Liver (tissue), 9 donors: ENCODE results near the gene ZFYVE27. TPM values are rescaled to one million over a fixed set of nuclear protein-coding genes. Genes with fewer than 3 reads are reported as not detected.

Source experiments
- DNase-seq: peaks from one replicate; pipeline ENCODE4 v3.0.0-alpha.2; 2017; ENCODE audit warnings: low spot score
- H3K27ac ChIP-seq, 2 donors: one replicate each; pipeline ENCODE4 v1.7.0; 2013; ENCODE audit warnings: inconsistent platforms in 2 of 2, low read length in 2 of 2, control low read depth in 1 of 2, low read depth in 1 of 2, mild to moderate bottlenecking in 1 of 2
- H3K27me3 ChIP-seq, 4 donors: one replicate each; pipeline versions ENCODE4 v1.6.1 to v1.7.0; 2013; ENCODE audit warnings: low read length in 3 of 4, inconsistent platforms in 1 of 4, mild to moderate bottlenecking in 1 of 4, moderate library complexity in 1 of 4; ENCODE audit not compliant: control insufficient read depth in 4 of 4, insufficient read depth in 4 of 4
- H3K36me3 ChIP-seq, 4 donors: one replicate each; pipeline versions ENCODE4 v1.6.1 to v1.7.0; 2013; ENCODE audit warnings: low read length in 3 of 4, mild to moderate bottlenecking in 3 of 4, low read depth in 1 of 4, moderate library complexity in 1 of 4; ENCODE audit not compliant: control insufficient read depth in 4 of 4, insufficient read depth in 3 of 4
- H3K4me1 ChIP-seq, 4 donors: one replicate each; pipeline versions ENCODE4 v1.6.1 to v1.7.0; 2013; ENCODE audit warnings: low read length in 3 of 4, mild to moderate bottlenecking in 3 of 4, moderate library complexity in 1 of 4; ENCODE audit not compliant: control insufficient read depth in 4 of 4, insufficient read depth in 4 of 4
- H3K4me3 ChIP-seq, 3 donors: one replicate each; pipeline versions ENCODE4 v1.6.1 to v1.7.0; 2013; ENCODE audit warnings: low read length in 3 of 3, control low read depth in 1 of 3, low read depth in 1 of 3, mild to moderate bottlenecking in 1 of 3
- H3K9ac ChIP-seq, 2 donors: one replicate each; pipeline ENCODE4 v1.7.0; 2013; ENCODE audit warnings: low read length in 2 of 2, mild to moderate bottlenecking in 2 of 2, moderate library complexity in 2 of 2, control low read depth in 1 of 2, low read depth in 1 of 2
- H3K9me3 ChIP-seq, 4 donors: one replicate each; pipeline versions ENCODE4 v1.6.1 to v1.7.0; 2013; ENCODE audit warnings: low read length in 3 of 4; ENCODE audit not compliant: control insufficient read depth in 4 of 4
- EGR1 ChIP-seq, 2 donors: IDR thresholded peaks; 2 replicates each; pipeline ENCODE4 v1.6.1; 2016 to 2018; ENCODE audit warnings: antibody characterized with exemption in 2 of 2, low read depth in 2 of 2
- FOXA1 ChIP-seq: IDR thresholded peaks from 2 replicates; pipeline ENCODE4 v1.6.1; 2016; ENCODE audit warnings: antibody characterized with exemption
- FOXA2 ChIP-seq: IDR thresholded peaks from 2 replicates; pipeline ENCODE4 v1.6.1; 2016; ENCODE audit warnings: antibody characterized with exemption
- GABPA ChIP-seq, 2 donors: IDR thresholded peaks in 1 of 2; conservative IDR thresholded peaks in 1 of 2; 2 replicates each; pipeline ENCODE4 v1.6.1; 2016; ENCODE audit warnings: antibody characterized with exemption in 2 of 2, mild to moderate bottlenecking in 1 of 2, moderate library complexity in 1 of 2
- HNF4A ChIP-seq, 2 donors: conservative IDR thresholded peaks; 2 replicates each; pipeline ENCODE4 v1.6.1; 2016; ENCODE audit warnings: antibody characterized with exemption in 2 of 2, mild to moderate bottlenecking in 2 of 2
- HNF4G ChIP-seq: IDR thresholded peaks from 2 replicates; pipeline ENCODE4 v1.6.1; 2016; ENCODE audit warnings: antibody characterized with exemption
- JUND ChIP-seq, 2 donors: IDR thresholded peaks; 2 replicates each; pipeline ENCODE4 v1.6.1; 2016; ENCODE audit warnings: antibody characterized with exemption in 2 of 2
- NR2F2 ChIP-seq: IDR thresholded peaks from 2 replicates; pipeline ENCODE4 v1.6.1; 2016; ENCODE audit warnings: antibody characterized with exemption
- RAD21 ChIP-seq, 2 donors: IDR thresholded peaks; 2 replicates each; pipeline ENCODE4 v1.6.1; 2016; ENCODE audit warnings: antibody characterized with exemption in 2 of 2, mild to moderate bottlenecking in 2 of 2
- RXRA ChIP-seq, 2 donors: IDR thresholded peaks; 2 replicates each; pipeline ENCODE4 v1.6.1; 2017 to 2018; ENCODE audit warnings: antibody characterized with exemption in 2 of 2, mild to moderate bottlenecking in 1 of 2
- SP1 ChIP-seq: IDR thresholded peaks from 2 replicates; pipeline ENCODE4 v1.6.1; 2018; ENCODE audit warnings: antibody characterized with exemption, mild to moderate bottlenecking
- TAF1 ChIP-seq: conservative IDR thresholded peaks from 2 replicates; pipeline ENCODE4 v1.6.1; 2016; ENCODE audit warnings: antibody characterized with exemption, mild to moderate bottlenecking
- YY1 ChIP-seq: IDR thresholded peaks from 2 replicates; pipeline ENCODE4 v1.6.1; 2016; ENCODE audit warnings: antibody characterized with exemption, mild to moderate bottlenecking
- WGBS: extraction: QIAGEN DNeasy Blood & Tissue Kit; methylation state at CpG from one replicate; pipeline ENCODE4 v1.1.7; 2013; 5-methylcytosine and 5-hydroxymethylcytosine counted together
- polyA plus RNA-seq, 2 donors: library from polyadenylated mRNA; stranded (reverse) in 1 of 2; unstranded in 1 of 2; fragments of 200-250 nt in 1 of 2; fragments of >200 nt in 1 of 2; fragmentation: Nextera tagmentation in 1 of 2; extraction: Ambion mirVana in 1 of 2; gene quantifications; one replicate each; pipeline versions ENCODE4 v1.2.1 to v1.2.3, GENCODE V29; 2013 to 2015
- total RNA-seq, 2 donors: library from RNA; depleted of rRNA; stranded (reverse); fragments of >200 nt; gene quantifications; one replicate each; pipeline ENCODE4 v1.2.3, GENCODE V29; 2014
- TF ChIP-seq, protein P1 (sequence below): IDR thresholded peaks from 2 replicates; pipeline ENCODE4 v1.6.1; 2016; ENCODE audit warnings: antibody characterized with exemption
- TF ChIP-seq, protein P2 (sequence below): IDR thresholded peaks from 2 replicates; pipeline ENCODE4 v1.6.1; 2016; ENCODE audit warnings: antibody characterized with exemption
- TF ChIP-seq, protein P3 (sequence below): IDR thresholded peaks from 2 replicates; pipeline ENCODE4 v1.6.1; 2016; ENCODE audit warnings: antibody characterized with exemption
- TF ChIP-seq, protein P4 (sequence below): fragments of 150-350 bp; IDR thresholded peaks from 2 replicates; pipeline ENCODE4 v1.5.1; 2017; ENCODE audit warnings: improper control_type of control experiment, low read depth, low read length; ENCODE audit not compliant: missing input control
- TF ChIP-seq, protein P5 (sequence below): IDR thresholded peaks from 2 replicates; pipeline ENCODE4 v1.6.1; 2016; ENCODE audit warnings: antibody characterized with exemption, mild to moderate bottlenecking
- donor health status: healthy.
- donor health status: healthy.
- donor health status: healthy.
- donor health status: healthy.
- donor health status: healthy.

The ZFYVE27 gene
- total and polyA plus RNA-seq, 4 donors = 10.2 to 25.9 (median 13.1) TPM

DNA sequence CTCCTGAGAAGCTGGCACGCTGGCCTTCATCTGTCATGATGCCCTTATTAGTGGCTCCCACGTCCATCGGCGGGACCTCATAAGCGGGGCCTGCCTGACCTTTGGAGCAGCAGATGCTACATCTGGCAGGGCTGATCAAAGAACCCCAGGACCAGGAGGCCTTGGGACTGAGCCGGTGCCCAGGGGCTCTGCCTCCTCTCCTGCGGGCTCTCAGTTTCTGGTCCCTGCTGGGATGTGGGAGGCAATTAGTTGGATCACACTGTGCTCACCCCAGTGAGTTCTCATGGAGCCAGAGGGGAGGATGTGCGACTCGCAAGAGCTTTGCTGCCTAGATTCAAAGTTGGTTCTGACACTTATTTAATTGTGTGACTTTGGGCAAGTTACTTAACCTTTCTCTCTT lies 63.5 kb downstream of the ZFYVE27 start:
- TF ChIP-seq SP1 (no peak), RAD21 (IDR thresholded peaks at IDR 0.05) (no peak), JUND (IDR thresholded peaks at IDR 0.05) (no peak), YY1 (no peak), TAF1 (no peak), HNF4A (conservative IDR thresholded peaks at IDR 0.05) (no peak), FOXA2 (no peak), EGR1 (IDR thresholded peaks at IDR 0.05; ENCODE audit: low read depth in 2 of 2) (no peak), GABPA (IDR thresholded peaks at IDR 0.05 in 1 of 2, conservative IDR thresholded peaks at IDR 0.05 in 1 of 2) (no peak), RXRA (IDR thresholded peaks at IDR 0.05) (no peak), NR2F2 (no peak), FOXA1 (no peak), HNF4G (no peak)
- TF ChIP-seq, protein P1, sequence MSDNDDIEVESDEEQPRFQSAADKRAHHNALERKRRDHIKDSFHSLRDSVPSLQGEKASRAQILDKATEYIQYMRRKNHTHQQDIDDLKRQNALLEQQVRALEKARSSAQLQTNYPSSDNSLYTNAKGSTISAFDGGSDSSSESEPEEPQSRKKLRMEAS = no peak
- TF ChIP-seq, protein P2, sequence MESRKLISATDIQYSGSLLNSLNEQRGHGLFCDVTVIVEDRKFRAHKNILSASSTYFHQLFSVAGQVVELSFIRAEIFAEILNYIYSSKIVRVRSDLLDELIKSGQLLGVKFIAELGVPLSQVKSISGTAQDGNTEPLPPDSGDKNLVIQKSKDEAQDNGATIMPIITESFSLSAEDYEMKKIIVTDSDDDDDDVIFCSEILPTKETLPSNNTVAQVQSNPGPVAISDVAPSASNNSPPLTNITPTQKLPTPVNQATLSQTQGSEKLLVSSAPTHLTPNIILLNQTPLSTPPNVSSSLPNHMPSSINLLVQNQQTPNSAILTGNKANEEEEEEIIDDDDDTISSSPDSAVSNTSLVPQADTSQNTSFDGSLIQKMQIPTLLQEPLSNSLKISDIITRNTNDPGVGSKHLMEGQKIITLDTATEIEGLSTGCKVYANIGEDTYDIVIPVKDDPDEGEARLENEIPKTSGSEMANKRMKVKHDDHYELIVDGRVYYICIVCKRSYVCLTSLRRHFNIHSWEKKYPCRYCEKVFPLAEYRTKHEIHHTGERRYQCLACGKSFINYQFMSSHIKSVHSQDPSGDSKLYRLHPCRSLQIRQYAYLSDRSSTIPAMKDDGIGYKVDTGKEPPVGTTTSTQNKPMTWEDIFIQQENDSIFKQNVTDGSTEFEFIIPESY = no peak
- TF ChIP-seq, protein P3, sequence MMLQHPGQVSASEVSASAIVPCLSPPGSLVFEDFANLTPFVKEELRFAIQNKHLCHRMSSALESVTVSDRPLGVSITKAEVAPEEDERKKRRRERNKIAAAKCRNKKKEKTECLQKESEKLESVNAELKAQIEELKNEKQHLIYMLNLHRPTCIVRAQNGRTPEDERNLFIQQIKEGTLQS = no peak
- TF ChIP-seq, protein P4, sequence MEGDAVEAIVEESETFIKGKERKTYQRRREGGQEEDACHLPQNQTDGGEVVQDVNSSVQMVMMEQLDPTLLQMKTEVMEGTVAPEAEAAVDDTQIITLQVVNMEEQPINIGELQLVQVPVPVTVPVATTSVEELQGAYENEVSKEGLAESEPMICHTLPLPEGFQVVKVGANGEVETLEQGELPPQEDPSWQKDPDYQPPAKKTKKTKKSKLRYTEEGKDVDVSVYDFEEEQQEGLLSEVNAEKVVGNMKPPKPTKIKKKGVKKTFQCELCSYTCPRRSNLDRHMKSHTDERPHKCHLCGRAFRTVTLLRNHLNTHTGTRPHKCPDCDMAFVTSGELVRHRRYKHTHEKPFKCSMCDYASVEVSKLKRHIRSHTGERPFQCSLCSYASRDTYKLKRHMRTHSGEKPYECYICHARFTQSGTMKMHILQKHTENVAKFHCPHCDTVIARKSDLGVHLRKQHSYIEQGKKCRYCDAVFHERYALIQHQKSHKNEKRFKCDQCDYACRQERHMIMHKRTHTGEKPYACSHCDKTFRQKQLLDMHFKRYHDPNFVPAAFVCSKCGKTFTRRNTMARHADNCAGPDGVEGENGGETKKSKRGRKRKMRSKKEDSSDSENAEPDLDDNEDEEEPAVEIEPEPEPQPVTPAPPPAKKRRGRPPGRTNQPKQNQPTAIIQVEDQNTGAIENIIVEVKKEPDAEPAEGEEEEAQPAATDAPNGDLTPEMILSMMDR = no peak
- TF ChIP-seq, protein P5, sequence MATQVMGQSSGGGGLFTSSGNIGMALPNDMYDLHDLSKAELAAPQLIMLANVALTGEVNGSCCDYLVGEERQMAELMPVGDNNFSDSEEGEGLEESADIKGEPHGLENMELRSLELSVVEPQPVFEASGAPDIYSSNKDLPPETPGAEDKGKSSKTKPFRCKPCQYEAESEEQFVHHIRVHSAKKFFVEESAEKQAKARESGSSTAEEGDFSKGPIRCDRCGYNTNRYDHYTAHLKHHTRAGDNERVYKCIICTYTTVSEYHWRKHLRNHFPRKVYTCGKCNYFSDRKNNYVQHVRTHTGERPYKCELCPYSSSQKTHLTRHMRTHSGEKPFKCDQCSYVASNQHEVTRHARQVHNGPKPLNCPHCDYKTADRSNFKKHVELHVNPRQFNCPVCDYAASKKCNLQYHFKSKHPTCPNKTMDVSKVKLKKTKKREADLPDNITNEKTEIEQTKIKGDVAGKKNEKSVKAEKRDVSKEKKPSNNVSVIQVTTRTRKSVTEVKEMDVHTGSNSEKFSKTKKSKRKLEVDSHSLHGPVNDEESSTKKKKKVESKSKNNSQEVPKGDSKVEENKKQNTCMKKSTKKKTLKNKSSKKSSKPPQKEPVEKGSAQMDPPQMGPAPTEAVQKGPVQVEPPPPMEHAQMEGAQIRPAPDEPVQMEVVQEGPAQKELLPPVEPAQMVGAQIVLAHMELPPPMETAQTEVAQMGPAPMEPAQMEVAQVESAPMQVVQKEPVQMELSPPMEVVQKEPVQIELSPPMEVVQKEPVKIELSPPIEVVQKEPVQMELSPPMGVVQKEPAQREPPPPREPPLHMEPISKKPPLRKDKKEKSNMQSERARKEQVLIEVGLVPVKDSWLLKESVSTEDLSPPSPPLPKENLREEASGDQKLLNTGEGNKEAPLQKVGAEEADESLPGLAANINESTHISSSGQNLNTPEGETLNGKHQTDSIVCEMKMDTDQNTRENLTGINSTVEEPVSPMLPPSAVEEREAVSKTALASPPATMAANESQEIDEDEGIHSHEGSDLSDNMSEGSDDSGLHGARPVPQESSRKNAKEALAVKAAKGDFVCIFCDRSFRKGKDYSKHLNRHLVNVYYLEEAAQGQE = no peak
- no peak overlapping the region for H3K27ac ChIP-seq
- H3K4me3 ChIP-seq = no peak overlapping the region
- WGBS = 84% methylated on average over 9 of the region's 9 CpGs
- DNase-seq = no peak
- no peak overlapping the region for H3K9ac ChIP-seq
- peaks cover 0 to 6% (median 0%) of the 10 kb centered on the region in 4 donors for H3K9me3 ChIP-seq
- H3K36me3 ChIP-seq = no peaks in the 10 kb centered on the region
- H3K4me1 ChIP-seq = no peaks in the 10 kb centered on the region
- H3K27me3 ChIP-seq = peaks cover 0 to 6% (median 0%) of the 10 kb centered on the region in 4 donors
